ENCODE measurements around the gene MAPKAPK3.

The MAPKAPK3 gene
- 86.3 to 139 reads per million in 2 experiments for total RNA-seq

GRCh38 chr3:50617096-50617791, at the start of gene MAPKAPK3:
Gene MAPKAPK3 (plus strand): TSS chr3:50617151. CDS start chr3:50617566, 415 bp downstream.
- DNase-seq (ENCODE audit: low read depth) = peak; percentile 22

GRCh38 chr3:50567386-50568167, 49.4 kb upstream of the MAPKAPK3 start, which contains the start of gene C3orf18:
Gene C3orf18 (minus strand): TSS chr3:50567747. CDS start chr3:50565699, 2,048 bp downstream.
- peak; percentile 90 for DNase-seq (ENCODE audit: low read depth)

- DNase-seq (ENCODE audit: low read depth) = peak; percentile 88
Measured at GRCh38 chr3:50568947-50569749, 47.8 kb upstream of the MAPKAPK3 start, which contains the start of gene HEMK1. Gene HEMK1 (plus strand): TSS chr3:50569522. CDS start chr3:50571105, 1,583 bp downstream.

GRCh38 chr3:50570508-50571279, 46.3 kb upstream of the MAPKAPK3 start:
- DNase-seq (ENCODE audit: low read depth) = no peak

- DNase-seq (ENCODE audit: low read depth) = no peak
Measured at GRCh38 chr3:50571486-50571885, 45.5 kb upstream of the MAPKAPK3 start.

- DNase-seq (ENCODE audit: low read depth) = peak; percentile 71
Measured at GRCh38 chr3:50572158-50572557, 44.8 kb upstream of the MAPKAPK3 start.

- no peak for DNase-seq (ENCODE audit: low read depth)
Measured at GRCh38 chr3:50572801-50573371, 44.1 kb upstream of the MAPKAPK3 start.

- DNase-seq (ENCODE audit: low read depth) = no peak
Measured at GRCh38 chr3:50573566-50574443, 43.1 kb upstream of the MAPKAPK3 start.

- no peak for DNase-seq (ENCODE audit: low read depth)
Measured at GRCh38 chr3:50574444-50574831, 42.5 kb upstream of the MAPKAPK3 start.

GRCh38 chr3:50575372-50575771, 41.6 kb upstream of the MAPKAPK3 start:
- no peak for DNase-seq (ENCODE audit: low read depth)

- no peak for DNase-seq (ENCODE audit: low read depth)
Measured at GRCh38 chr3:50577348-50577747, 39.6 kb upstream of the MAPKAPK3 start.

- DNase-seq (ENCODE audit: low read depth) = no peak
Measured at GRCh38 chr3:50580683-50581458, 36.1 kb upstream of the MAPKAPK3 start.

- no peak for DNase-seq (ENCODE audit: low read depth)
Measured at GRCh38 chr3:50581459-50581842, 35.5 kb upstream of the MAPKAPK3 start.

- DNase-seq (ENCODE audit: low read depth) = no peak
Measured at GRCh38 chr3:50582083-50582482, 34.9 kb upstream of the MAPKAPK3 start.

- no peak for DNase-seq (ENCODE audit: low read depth)
Measured at GRCh38 chr3:50583897-50584296, 33.1 kb upstream of the MAPKAPK3 start.

GRCh38 chr3:50584391-50584790, 32.6 kb upstream of the MAPKAPK3 start:
- no peak for DNase-seq (ENCODE audit: low read depth)

- no peak for DNase-seq (ENCODE audit: low read depth)
Measured at GRCh38 chr3:50585919-50586762, 30.8 kb upstream of the MAPKAPK3 start.

GRCh38 chr3:50586763-50587070, 30.2 kb upstream of the MAPKAPK3 start:
- DNase-seq (ENCODE audit: low read depth) = no peak
